ENCODE results near the gene URB1. TPM values are rescaled to one million over a fixed set of nuclear protein-coding genes. Genes with fewer than 3 reads are reported as not detected.

URB1 gene, protein sequence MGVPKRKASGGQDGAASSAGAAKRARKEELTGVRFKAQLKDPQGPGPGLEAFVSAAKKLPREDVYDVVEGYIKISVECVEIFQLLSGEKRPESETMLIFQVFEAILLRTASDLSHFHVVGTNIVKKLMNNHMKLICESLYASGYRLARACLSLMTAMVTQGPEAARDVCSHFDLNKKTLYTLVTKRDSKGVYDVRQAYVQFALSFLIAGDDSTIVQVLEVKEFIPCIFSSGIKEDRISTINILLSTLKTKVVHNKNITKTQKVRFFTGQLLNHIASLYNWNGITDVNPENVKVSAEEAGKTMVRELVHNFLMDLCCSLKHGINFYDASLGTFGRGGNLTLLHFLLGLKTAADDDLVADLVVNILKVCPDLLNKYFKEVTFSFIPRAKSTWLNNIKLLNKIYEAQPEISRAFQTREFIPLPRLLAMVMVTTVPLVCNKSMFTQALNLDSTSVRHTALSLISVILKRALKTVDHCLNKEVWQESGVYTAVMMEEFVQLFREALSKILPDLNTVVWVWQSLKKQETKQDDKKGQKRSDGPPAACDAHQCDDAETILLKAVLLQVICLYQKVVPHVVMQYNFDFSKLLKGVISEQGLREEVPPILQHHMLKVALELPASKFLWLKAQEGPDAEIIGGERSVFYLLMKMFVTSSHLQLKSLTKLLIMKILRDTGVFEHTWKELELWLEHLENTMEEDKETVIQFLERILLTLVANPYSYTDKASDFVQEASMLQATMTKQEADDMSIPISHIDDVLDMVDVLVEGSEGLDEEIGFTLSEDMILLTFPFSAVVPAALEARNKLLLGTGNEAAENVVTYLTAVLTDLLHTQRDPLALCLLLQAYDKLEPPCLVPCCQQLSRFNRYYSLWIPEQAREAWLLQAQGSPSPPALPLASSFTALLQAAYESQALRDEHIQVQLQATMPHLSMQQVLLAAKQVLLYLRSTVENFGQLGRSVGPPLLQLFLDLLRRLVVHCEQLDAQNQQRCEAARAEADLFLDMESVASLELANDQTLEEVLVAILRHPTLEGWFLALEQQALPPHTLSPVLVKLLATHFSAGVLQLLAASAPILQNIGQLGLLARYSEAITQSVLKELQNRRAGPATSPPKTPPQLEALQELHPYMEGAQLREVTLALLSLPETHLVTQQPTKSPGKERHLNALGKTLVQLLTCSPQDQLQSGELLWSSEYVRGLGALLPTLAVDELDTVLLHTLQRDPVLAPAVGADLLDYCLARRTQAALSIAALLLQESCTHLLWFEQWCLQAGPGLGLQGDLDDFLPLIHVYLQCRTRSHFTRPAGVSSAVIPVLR (N-terminal part only)
- 10.7 to 13.7 TPM (median 12.0 TPM) in 5 replicates for total RNA-seq (2022; extraction: Qiagen RNA extraction; ENCODE audit: low read depth)

GRCh38 chr21:32392880-32393676 lies at the start of gene URB1:
TSS of gene URB1 (minus strand) at chr21:32393012. CDS start at chr21:32392910, 102 bp downstream.

GRCh38 chr21:32412162-32413014 lies 19.6 kb upstream of the URB1 start, which contains the start of gene EVA1C:
TSS of gene EVA1C (plus strand) at chr21:32412706. CDS start at chr21:32412854, 148 bp downstream.

GRCh38 chr21:32298658-32299081 lies 94.1 kb downstream of the URB1 start, which contains the start of gene MRAP:
TSS of gene MRAP (plus strand) at chr21:32298855. CDS start at chr21:32298972, 117 bp downstream.

DNA sequence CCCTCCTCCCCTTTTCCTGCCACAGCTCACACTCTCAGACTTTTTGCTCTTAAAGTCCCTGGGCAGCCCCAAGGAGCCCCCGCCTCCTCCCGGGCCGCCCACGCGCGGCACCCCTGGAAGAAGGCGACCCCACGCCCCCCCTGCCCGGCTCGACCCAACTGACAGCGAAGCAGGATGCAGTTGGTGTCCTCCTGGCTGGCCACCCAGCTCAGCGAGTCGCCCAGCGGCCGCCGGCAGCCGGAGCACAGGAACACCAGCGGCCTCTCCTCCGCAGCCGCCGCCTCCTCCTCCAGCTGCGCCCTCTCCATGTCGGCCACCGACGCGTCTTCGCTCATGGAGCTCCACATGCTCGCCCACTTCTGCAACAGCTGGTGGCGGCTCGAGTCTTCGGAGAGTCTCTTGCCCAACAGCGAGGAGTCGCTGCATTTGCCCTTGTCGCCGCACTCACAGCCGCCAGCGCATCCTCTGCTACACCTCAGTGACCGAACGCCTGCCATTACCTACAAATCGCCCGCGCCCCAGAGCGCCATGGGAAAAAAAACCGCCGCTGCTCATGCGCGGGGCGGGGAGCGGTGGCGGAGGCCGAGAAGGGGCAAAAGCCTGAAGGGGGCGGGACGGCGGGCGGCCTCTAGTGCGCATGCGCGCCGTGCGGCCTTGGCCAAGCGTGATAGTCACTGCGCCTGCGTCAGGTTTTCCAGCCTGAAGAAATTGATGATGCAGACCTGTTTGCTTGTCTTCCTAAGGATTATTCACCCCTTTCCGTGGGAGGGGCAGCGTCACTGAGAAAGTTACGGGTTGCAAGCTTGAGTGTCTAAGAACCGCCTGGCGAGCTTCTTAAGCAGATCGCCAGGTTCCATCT lies 114.1 kb downstream of the URB1 start, which contains the start of gene MIS18A:
Gene MIS18A, minus strand, starts transcription at position 532 of the 859 bp plus-strand sequence. Its CDS starts 35 bp downstream, at position 497.

Other genes starting within 250 kb of the URB1 start
- gene MIS18A, start 114.0 kb downstream of the URB1 start, total RNA-seq (2022; extraction: Qiagen RNA extraction; ENCODE audit: low read depth) = 15.5 to 16.6 TPM (median 16.5 TPM) in 5 replicates
- gene MRAP, start 94.2 kb downstream of the URB1 start, total RNA-seq (2022; extraction: Qiagen RNA extraction; ENCODE audit: low read depth) = not detected in 5 replicates
- 36.4 to 41.5 TPM (median 39.7 TPM) in 5 replicates for gene EVA1C, start 19.7 kb upstream of the URB1 start, total RNA-seq (2022; extraction: Qiagen RNA extraction; ENCODE audit: low read depth)
- 0.45 to 0.91 TPM (median 0.59 TPM) in 5 replicates for gene TCP10L, start 192.5 kb upstream of the URB1 start, total RNA-seq (2022; extraction: Qiagen RNA extraction; ENCODE audit: low read depth)
- gene CFAP298, start 219.4 kb upstream of the URB1 start, total RNA-seq (2022; extraction: Qiagen RNA extraction; ENCODE audit: low read depth) = 28.8 to 37.2 TPM (median 31.9 TPM) in 5 replicates

Data from A549 treated with CpdA at 1 μM for 4 hours (cell line).